ENCODE results near the gene GRIK5.
A peak's percentile ranks its signal among the peaks of the same experiment; 100 is the strongest.

GRIK5 gene

GRCh38 chr19:42089772-42090171, 19.8 kb upstream of the GRIK5 start:
- no peak for DNase-seq (ENCODE audit: extremely low read depth, low read depth)
- no peak for TF ChIP-seq CTCF (IDR thresholded peaks at IDR 0.05; ENCODE audit: low read depth, low read length)

- DNase-seq (ENCODE audit: extremely low read depth, low read depth), result no peak
- TF ChIP-seq CTCF (IDR thresholded peaks at IDR 0.05; ENCODE audit: low read depth, low read length), result no peak
Measured at GRCh38 chr19:42089191-42089750, 19.3 kb upstream of the GRIK5 start.

GRCh38 chr19:42088471-42089190, 18.6 kb upstream of the GRIK5 start:
- DNase-seq (ENCODE audit: extremely low read depth, low read depth), result peak; percentile 30
- no peak for TF ChIP-seq CTCF (IDR thresholded peaks at IDR 0.05; ENCODE audit: low read depth, low read length)

GRCh38 chr19:42086770-42087550, 17.0 kb upstream of the GRIK5 start:
- no peak for TF ChIP-seq CTCF (IDR thresholded peaks at IDR 0.05; ENCODE audit: low read depth, low read length)
- DNase-seq (ENCODE audit: extremely low read depth, low read depth), result no peak

GRCh38 chr19:42086188-42086736, 16.3 kb upstream of the GRIK5 start:
- no peak for DNase-seq (ENCODE audit: extremely low read depth, low read depth)
- no peak for TF ChIP-seq CTCF (IDR thresholded peaks at IDR 0.05; ENCODE audit: low read depth, low read length)

GRCh38 chr19:42083537-42083936, 13.5 kb upstream of the GRIK5 start:
- DNase-seq (ENCODE audit: extremely low read depth, low read depth), result no peak
- no peak for TF ChIP-seq CTCF (IDR thresholded peaks at IDR 0.05; ENCODE audit: low read depth, low read length)
